DMS53 treated with DMSO at 0.1 percent for 48 hours (cell line): ENCODE measurements around the gene FGF12.

Experiments
- DNase-seq: peaks from one replicate; lab custom pipeline; 2025; ENCODE audit not compliant: unreplicated experiment; lab: John Stamatoyannopoulos, UW

The FGF12 gene

DNA sequence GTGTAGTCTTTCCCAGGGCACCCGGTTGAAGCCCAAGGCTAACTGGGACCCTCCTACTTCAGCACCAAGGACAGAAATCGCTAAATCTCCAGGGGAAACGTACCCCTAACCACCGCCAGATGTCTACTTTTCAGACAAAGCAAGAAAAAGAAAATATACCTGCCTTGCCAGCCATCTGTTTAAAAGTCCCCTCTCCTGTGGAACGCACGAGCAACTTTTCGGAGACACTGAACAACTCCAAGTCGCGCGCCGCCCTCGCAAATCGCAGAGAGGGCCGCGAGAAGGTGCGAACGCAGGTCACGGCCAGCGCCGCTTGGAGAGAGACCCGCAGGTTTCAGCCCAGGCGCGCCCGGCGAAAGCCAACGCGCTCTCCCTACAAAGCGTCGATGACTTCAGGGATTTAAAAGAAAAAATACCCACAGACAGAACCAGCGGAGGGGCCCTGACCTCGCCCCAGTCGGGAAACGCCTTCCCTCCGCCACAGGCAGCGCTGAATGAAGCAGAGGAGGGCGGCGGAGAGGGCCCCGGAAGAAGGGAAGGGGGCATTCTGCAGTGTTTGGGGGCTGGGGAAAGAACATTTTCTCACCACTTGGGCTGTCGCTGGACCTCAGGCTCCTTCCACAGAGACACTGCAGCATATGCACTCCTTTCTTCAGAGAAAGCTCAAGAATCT lies 213.1 kb downstream of the FGF12 start:
- peak; percentile 17 for DNase-seq

- DNase-seq, result no peak
Observed at GRCh38 chr3:192505731-192506130, 221.6 kb downstream of the FGF12 start.

- no peak for DNase-seq
Observed at GRCh38 chr3:192501401-192501800, 225.9 kb downstream of the FGF12 start.

- no peak for DNase-seq
Observed at GRCh38 chr3:192496905-192497587, 230.3 kb downstream of the FGF12 start.

GRCh38 chr3:192494174-192494573 lies 233.2 kb downstream of the FGF12 start:
- peak; percentile 2 for DNase-seq

DNA sequence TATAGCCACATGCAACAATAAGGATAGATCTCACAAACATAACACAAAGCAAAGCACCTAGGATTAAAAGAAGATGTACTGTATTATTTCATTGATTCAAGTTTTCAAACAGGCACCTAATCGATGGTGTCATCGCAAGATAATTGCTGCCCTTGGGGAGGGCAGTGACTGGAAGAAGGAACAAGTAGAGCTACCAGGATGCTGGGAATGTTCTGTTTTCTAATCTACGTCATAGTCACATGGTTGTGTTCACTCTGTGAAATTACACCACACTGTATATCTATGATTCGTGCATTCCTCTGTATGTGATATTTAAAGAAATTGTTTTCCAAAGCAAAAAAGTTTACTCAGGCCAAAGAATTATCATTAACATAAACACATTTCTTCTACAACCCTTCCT lies 236.6 kb downstream of the FGF12 start:
- no peak for DNase-seq

DNA sequence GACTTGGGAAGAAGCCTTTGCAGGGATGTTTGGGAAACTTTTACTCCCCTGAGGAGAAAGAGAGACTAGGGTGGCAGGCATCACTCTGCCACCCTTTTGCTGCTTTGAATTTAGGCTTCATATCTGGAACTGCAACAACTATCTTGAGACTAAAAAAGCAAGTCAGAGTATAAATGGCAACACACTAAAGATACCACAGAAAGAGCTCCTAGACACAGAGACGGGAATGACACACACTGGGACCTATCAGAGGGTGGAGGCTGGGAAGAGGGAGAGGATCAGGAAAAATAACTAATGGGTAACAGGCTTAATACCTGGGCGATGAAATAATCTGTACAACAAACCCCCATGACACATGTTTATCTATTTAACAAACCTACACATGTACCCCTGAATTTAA lies 237.8 kb downstream of the FGF12 start:
- DNase-seq, result no peak

DNA sequence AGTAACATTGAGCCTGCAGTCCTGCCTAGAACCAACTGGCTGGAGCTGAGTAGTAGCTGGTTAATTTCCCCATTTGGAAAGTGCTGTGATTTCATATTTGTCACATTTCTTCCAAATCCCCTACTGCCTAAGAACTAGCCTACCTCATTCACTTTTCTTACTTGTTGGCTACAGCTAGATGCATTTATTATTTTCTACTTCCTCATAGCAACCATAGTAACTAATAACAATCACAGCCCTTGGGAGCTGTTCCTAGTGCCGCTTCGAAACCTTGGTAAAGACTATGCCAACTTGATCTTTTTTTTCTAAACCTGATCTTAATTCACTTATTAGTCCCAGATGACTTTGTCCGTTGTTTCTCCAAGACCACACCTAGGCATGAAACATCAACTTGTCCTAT lies 240.3 kb downstream of the FGF12 start:
- no peak for DNase-seq

- no peak for DNase-seq
Observed at GRCh38 chr3:192482809-192483208, 244.5 kb downstream of the FGF12 start.

DNA sequence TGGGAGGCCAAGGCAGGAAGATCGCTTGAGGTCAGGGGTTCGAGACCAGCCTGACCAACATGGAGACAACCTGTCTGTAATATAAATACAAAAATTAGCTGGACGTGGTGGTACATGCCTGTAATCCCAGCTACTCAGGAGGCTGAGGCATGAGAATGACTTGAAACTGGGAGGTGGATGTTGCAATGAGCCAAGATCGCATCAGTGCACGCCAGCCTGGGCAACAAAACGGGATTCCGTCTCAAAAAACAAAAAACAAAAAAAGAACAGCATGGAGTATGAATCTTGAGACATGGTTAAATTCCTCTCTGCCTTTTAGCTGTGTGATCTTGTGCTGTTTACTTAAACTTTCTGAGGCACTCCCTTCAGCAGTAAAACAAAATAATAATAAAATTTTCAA lies 244.9 kb downstream of the FGF12 start:
- DNase-seq, result no peak

DNA sequence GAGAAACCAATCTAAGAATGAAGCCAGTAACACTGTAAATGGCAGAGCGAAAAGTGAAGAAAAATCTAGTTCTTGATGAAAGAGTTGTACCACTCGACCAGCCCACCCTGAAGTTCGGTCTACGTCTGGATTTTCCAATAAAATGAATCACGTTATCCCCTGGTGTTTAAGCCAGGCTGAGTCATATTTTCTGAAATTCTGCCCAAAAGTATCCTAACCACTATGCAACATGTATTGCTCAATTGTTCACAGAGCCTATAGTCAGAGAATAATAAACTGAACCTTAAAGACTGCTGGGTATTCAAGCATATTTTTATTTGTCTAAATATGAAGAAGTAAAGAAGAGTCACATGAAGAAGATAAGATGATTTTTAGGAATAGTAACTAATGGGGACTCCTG lies 245.7 kb downstream of the FGF12 start:
- DNase-seq, result no peak

GRCh38 chr3:192467230-192468140 lies 259.9 kb downstream of the FGF12 start:
- DNase-seq, result peak; percentile 40

GRCh38 chr3:192449036-192449435 lies 278.3 kb downstream of the FGF12 start:
- DNase-seq, result no peak

- no peak for DNase-seq
Observed at GRCh38 chr3:192445770-192446644, 281.3 kb downstream of the FGF12 start.

DNA sequence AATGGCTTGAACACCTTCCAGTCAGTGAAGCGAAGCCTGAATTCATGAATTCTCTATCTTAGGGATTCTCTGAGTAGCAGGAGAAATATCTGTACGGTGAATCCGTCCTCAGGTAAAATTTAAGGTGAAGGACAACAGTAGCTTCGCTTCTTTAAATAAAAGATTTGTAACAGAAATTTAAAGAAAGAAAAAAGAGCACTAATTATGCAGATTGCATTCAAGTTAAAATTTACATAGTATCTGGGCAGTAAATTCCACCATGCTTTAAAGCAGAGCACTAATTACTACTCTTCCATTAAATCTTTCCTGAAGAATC lies 282.6 kb downstream of the FGF12 start:
- no peak for DNase-seq

DNA sequence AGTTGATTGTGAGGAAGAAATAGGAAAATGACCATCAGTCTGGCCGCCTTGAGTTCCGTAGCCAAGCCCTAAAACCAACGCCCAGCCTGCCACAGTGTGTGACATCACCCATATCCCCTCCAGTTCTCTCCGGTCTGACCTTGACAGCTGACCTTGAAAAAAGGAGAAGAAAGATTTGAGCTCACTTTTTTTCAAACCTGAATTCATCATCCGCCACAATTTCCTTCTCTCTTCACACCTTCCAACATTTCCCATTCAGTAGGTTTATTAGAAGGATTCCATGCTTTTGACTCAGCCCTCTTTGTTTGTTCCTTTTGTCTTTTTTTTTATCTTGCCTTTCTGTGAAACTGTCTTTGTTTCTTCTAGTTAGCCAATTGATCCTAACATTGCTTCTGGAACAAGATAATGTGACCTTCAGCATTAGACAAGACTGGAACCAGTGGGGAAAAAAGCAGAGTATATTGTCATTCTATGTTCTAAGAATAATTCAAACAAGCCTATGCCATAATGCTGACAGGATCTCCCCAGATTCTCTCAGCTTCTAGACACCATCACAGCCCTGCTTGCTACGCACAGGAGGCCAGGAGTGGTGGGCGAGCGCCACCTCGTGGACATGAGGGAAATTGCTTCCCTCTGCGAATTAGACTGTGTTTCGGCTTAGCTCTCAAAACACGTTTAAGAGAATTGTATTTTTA lies 283.1 kb downstream of the FGF12 start:
- peak; percentile 24 for DNase-seq

DNA sequence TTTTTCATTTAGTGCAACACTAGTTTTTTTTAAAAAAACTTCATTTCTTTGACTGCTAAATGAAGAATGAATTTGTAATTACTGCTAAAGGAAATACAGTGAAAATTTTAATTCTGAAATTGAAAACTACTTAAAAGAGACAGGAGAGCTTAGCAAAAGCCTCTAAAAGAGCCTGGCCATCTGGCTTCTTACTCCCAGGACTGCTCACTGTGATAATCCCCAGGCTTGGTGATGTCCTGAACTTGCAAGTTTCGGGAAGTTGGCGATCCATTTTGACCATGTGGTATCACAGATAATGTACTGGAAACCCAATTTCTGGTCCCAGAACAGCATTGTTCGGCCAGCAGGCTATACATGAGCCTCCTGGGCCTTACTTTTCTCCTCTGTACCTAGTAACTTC lies 292.1 kb downstream of the FGF12 start:
- no peak for DNase-seq

DNA sequence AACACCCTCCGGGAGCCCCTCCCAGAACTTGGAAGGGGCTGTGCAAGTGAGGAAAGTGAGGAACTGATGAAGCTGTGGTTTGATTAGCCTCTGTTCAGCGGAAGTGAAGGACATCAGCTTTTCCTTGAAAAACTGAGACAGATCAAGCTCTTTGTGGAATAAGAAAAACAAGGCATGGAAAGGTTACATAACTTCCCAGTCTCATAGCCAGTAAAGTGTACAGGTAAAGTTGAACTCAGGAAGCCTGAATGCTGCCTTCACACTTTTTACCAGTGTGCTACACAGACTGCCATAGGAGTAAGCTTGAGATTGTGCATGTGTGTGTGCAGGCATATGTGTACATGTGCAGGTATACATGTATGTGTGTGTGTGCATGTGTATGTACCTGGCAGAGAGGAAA lies 293.2 kb downstream of the FGF12 start:
- no peak for DNase-seq

- DNase-seq, result peak; percentile 9
Observed at GRCh38 chr3:192433704-192434103, 293.6 kb downstream of the FGF12 start.

- no peak for DNase-seq
Observed at GRCh38 chr3:192422997-192423342, 304.4 kb downstream of the FGF12 start.
